SJCRH30 (cell line): ENCODE data around the gene CDC42BPB. TPM values are rescaled to one million over a fixed set of nuclear protein-coding genes. Genes with fewer than 3 reads are reported as not detected.

ENCODE experiments used
- DNase-seq, 2 experiments: peaks; one replicate each; pipeline ENCODE4 v3.0.0-alpha.2; 2015 to 2020
- H3K27ac ChIP-seq: fragments of 250-450 bp; sonication (Bioruptor Pico); 2 replicates; pipeline ENCODE4 v1.5.1; 2020; ENCODE audit warnings: mild to moderate bottlenecking, moderate library complexity
- H3K27me3 ChIP-seq: fragments of 250-450 bp; sonication (Bioruptor Pico); 2 replicates; pipeline ENCODE4 v1.5.1; 2020; ENCODE audit warnings: mild to moderate bottlenecking, moderate library complexity
- H3K36me3 ChIP-seq: fragments of 250-450 bp; sonication (Bioruptor Pico); 2 replicates; pipeline ENCODE4 v1.5.1; 2020; ENCODE audit warnings: mild to moderate bottlenecking, moderate library complexity
- H3K4me1 ChIP-seq: fragments of 250-450 bp; sonication (Bioruptor Pico); 2 replicates; pipeline ENCODE4 v1.5.1; 2020; ENCODE audit warnings: mild to moderate bottlenecking, moderate library complexity
- H3K4me3 ChIP-seq: fragments of 250-450 bp; sonication (Bioruptor Pico); 2 replicates; pipeline ENCODE4 v1.5.1; 2020; ENCODE audit warnings: mild to moderate bottlenecking, moderate library complexity
- H3K9me3 ChIP-seq: fragments of 250-450 bp; sonication (Bioruptor Pico); replicated peaks from 2 replicates; pipeline ENCODE4 v1.5.1; 2020; ENCODE audit warnings: mild to moderate bottlenecking, moderate library complexity
- total RNA-seq: library from RNA; depleted of rRNA; stranded (reverse); fragments of >200 nt; shearing (Covaris generic); gene quantifications from 2 replicates; pipeline ENCODE4 v1.2.3, GENCODE V29; 2014

The CDC42BPB gene
- total RNA-seq, 1 experiment from 2014 or later = 43.4 TPM

DNA sequence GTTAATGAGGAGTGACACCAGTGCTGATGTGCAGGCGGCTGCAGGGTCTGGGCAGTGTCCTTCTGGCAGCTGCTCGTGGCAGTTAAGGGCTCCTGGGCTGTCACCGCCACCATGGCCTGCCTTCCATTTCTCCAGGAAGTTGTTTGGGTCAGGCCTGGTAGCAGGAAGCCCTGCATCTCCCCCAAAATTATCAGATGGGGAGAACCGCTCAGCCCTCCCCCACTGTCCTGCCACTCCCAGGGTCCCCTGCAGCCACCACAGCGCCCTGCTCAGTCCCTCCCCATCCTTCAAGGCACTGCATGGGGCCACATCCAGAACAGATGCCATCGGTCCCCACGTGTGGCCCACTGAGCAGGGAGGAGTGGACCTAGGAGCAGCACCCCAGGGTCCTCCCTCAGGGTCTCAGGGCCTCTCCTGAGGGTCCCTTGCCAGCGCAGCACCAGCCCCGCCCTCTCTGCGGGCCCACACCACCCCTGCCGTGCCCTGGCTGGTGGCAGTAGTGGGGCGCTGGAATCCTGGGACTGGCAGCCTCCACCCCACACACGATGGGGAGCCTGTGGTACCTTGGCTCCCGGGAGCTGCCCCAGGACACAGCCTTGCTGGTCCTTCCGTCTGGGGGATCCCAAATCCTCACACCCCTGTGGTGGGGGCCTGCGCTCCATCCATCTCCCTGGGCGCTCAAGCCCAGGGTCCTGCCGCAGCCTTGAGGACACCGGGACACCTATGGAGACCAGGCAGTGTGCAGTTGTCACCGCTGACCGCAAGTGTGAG, 145.2 kb downstream of the CDC42BPB start:
- H3K36me3 ChIP-seq = no peaks in the 10 kb centered on the region
- no peaks in the 10 kb centered on the region for H3K27me3 ChIP-seq
- no peak overlapping the region for H3K27ac ChIP-seq
- no peak overlapping the region for H3K4me3 ChIP-seq
- no peak for DNase-seq
- H3K4me1 ChIP-seq = no peaks in the 10 kb centered on the region
- H3K9me3 ChIP-seq = no peaks in the 10 kb centered on the region

- Histone ChIP-seq H3K27ac (no peak overlapping the region), H3K27me3 (no peaks in the 10 kb centered on the region), H3K36me3 (no peaks in the 10 kb centered on the region), H3K4me3 (no peak overlapping the region), H3K4me1 (no peaks in the 10 kb centered on the region), H3K9me3 (no peaks in the 10 kb centered on the region)
- no peak for DNase-seq
These were observed 145.8 kb downstream of the CDC42BPB start for GRCh38 chr14:102911541-102911951.

DNA sequence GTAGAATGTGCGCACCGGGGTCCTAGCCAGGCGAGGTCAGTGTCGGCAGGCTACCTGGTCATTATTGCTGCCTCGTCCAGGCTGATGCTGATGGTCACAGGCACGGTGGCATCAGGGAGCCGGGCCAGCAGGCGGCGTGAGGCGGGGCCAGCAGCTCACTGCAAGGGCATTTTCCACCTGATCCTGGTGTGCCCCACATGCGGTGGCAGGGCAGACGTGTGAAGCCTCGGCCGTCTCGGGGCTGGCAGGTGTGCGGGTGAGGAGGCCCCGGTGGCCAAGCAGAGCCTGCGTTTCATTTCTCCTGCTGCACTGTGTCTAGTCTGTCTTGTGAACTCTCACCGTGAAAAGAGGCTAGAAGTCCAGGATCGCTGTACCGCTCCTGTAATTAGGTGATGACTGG, 146.9 kb downstream of the CDC42BPB start:
- H3K9me3 ChIP-seq = no peaks in the 10 kb centered on the region
- H3K4me1 ChIP-seq = no peaks in the 10 kb centered on the region
- no peak for DNase-seq
- no peaks in the 10 kb centered on the region for H3K27me3 ChIP-seq
- H3K27ac ChIP-seq = no peak overlapping the region
- H3K36me3 ChIP-seq = peaks cover 2% of the 10 kb centered on the region; the same call in 1 of the 2 replicates
- H3K4me3 ChIP-seq = no peak overlapping the region

GRCh38 chr14:102909911-102910310, 147.4 kb downstream of the CDC42BPB start:
- Histone ChIP-seq H3K36me3 (peaks cover 2% of the 10 kb centered on the region; the same call in 1 of the 2 replicates), H3K27ac (no peak overlapping the region), H3K9me3 (no peaks in the 10 kb centered on the region), H3K27me3 (no peaks in the 10 kb centered on the region), H3K4me1 (no peaks in the 10 kb centered on the region), H3K4me3 (no peak overlapping the region)
- no peak for DNase-seq

- Histone ChIP-seq H3K27me3 (no peaks in the 10 kb centered on the region), H3K27ac (no peak overlapping the region), H3K4me3 (no peak overlapping the region), H3K9me3 (no peaks in the 10 kb centered on the region), H3K4me1 (no peaks in the 10 kb centered on the region), H3K36me3 (peaks cover 2% of the 10 kb centered on the region; the same call in 1 of the 2 replicates)
- DNase-seq = no peak
These were observed 147.9 kb downstream of the CDC42BPB start for GRCh38 chr14:102909462-102909861.

GRCh38 chr14:102908766-102909455, 148.4 kb downstream of the CDC42BPB start:
- no peaks in the 10 kb centered on the region for H3K27me3 ChIP-seq
- H3K27ac ChIP-seq = no peak overlapping the region
- no peak for DNase-seq
- peaks cover 2% of the 10 kb centered on the region; the same call in 1 of the 2 replicates for H3K36me3 ChIP-seq
- H3K9me3 ChIP-seq = no peaks in the 10 kb centered on the region
- no peak overlapping the region for H3K4me3 ChIP-seq
- H3K4me1 ChIP-seq = no peaks in the 10 kb centered on the region

DNA sequence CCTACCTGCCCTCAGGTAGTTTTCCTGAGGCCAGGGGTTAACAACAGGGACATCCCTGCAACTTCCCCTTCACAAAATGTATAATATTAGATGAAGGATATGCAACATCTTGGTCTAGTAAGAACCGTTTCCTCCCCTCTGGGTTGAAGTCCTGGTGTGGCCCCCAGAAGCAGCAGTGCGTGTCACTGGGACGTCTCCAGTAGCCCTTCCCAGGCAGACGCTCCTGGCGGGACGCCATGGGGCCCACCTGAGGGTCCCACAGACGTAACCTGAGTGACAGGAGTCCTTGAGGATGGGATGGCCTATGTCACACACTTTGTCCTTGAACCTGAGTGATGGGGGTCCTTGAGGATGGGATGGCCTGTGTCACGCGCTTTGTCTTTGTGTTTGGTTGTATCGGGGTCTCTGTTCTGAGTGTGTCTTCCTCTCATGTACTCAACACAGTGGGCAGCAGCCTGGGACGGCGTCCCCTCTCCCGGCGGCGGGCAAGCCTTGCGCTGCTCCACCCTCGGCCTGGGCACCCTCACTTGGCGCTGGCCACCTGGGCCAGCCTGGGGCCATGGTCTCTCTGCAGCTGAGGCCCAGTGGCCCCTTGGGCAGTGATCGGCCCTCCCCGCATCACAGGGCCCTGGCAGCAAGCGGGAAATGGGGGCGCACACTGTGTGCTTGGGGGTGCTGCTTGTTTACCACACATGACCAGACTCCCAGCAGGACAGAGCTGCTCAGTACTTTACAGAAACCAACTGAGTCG, 149.2 kb downstream of the CDC42BPB start:
- no peaks in the 10 kb centered on the region for H3K9me3 ChIP-seq
- no peaks in the 10 kb centered on the region for H3K27me3 ChIP-seq
- H3K4me3 ChIP-seq = no peak overlapping the region
- no peak overlapping the region for H3K27ac ChIP-seq
- peaks cover 2% of the 10 kb centered on the region; the same call in 1 of the 2 replicates for H3K36me3 ChIP-seq
- no peaks in the 10 kb centered on the region for H3K4me1 ChIP-seq
- no peak for DNase-seq

DNA sequence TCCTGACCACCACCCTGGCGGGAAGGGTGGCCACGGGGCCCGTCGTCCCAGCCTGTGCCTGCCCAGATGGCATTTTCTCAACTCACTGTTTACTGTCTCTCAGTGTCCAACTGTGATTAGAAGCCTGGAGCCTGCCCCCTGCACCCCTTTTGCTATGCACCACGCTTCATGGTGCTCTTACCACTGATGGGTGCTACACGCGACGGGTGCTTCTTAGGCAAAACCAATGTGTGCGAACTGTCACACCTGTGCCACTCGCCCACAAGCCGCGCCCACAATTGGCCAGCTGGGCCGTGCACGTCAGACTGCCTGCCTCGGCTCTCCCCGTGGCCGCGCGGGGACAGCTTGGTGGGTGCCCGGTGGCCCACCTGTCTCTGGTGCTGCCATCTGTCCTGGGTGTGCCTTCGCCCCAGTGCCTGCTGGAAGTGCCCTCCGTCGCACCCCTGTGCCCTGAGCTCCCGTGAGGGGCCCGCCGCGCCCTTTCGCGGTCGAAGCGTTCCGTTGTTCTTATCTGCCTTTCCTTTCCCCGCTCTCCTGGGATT, 150.0 kb downstream of the CDC42BPB start:
- Histone ChIP-seq H3K27ac (no peak overlapping the region), H3K4me1 (no peaks in the 10 kb centered on the region), H3K4me3 (no peak overlapping the region), H3K27me3 (no peaks in the 10 kb centered on the region), H3K9me3 (no peaks in the 10 kb centered on the region), H3K36me3 (peaks cover 2% of the 10 kb centered on the region; the same call in 1 of the 2 replicates)
- DNase-seq = no peak

GRCh38 chr14:102906616-102907302, 150.6 kb downstream of the CDC42BPB start:
- H3K4me3 ChIP-seq = no peak overlapping the region
- no peaks in the 10 kb centered on the region for H3K9me3 ChIP-seq
- H3K27ac ChIP-seq = no peak overlapping the region
- DNase-seq = no peak
- no peaks in the 10 kb centered on the region for H3K4me1 ChIP-seq
- no peaks in the 10 kb centered on the region for H3K27me3 ChIP-seq
- peaks cover 2% of the 10 kb centered on the region; the same call in 1 of the 2 replicates for H3K36me3 ChIP-seq

DNA sequence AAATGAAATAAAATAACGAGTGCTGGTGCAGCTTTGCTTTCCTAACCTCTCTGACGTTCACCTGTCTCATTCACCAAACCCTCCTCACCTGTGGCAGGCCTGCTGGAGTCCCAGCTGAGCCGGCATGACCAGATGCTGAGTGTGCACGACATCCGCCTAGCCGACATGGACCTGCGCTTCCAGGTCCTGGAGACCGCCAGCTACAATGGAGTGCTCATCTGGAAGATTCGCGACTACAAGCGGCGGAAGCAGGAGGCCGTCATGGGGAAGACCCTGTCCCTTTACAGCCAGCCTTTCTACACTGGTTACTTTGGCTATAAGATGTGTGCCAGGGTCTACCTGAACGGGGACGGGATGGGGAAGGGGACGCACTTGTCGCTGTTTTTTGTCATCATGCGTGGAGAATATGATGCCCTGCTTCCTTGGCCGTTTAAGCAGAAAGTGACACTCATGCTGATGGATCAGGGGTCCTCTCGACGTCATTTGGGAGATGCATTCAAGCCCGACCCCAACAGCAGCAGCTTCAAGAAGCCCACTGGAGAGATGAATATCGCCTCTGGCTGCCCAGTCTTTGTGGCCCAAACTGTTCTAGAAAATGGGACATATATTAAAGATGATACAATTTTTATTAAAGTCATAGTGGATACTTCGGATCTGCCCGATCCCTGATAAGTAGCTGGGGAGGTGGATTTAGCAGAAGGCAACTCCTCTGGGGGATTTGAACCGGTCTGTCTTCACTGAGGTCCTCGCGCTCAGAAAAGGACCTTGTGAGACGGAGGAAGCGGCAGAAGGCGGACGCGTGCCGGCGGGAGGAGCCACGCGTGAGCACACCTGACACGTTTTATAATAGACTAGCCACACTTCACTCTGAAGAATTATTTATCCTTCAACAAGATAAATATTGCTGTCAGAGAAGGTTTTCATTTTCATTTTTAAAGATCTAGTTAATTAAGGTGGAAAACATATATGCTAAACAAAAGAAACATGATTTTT, 151.9 kb downstream of the CDC42BPB start:
- DNase-seq = no peak
- H3K27ac ChIP-seq = no peak overlapping the region
- H3K4me1 ChIP-seq = no peaks in the 10 kb centered on the region
- no peak overlapping the region for H3K4me3 ChIP-seq
- H3K9me3 ChIP-seq = no peaks in the 10 kb centered on the region
- H3K36me3 ChIP-seq = peaks cover 2% of the 10 kb centered on the region; the same call in 1 of the 2 replicates
- no peaks in the 10 kb centered on the region for H3K27me3 ChIP-seq

- no peak overlapping the region for H3K27ac ChIP-seq
- no peaks in the 10 kb centered on the region for H3K4me1 ChIP-seq
- no peaks in the 10 kb centered on the region for H3K9me3 ChIP-seq
- DNase-seq = no peak
- peaks cover 2% of the 10 kb centered on the region; the same call in 1 of the 2 replicates for H3K36me3 ChIP-seq
- no peak overlapping the region for H3K4me3 ChIP-seq
- no peaks in the 10 kb centered on the region for H3K27me3 ChIP-seq
These were observed 153.3 kb downstream of the CDC42BPB start for GRCh38 chr14:102903889-102904512.

DNA sequence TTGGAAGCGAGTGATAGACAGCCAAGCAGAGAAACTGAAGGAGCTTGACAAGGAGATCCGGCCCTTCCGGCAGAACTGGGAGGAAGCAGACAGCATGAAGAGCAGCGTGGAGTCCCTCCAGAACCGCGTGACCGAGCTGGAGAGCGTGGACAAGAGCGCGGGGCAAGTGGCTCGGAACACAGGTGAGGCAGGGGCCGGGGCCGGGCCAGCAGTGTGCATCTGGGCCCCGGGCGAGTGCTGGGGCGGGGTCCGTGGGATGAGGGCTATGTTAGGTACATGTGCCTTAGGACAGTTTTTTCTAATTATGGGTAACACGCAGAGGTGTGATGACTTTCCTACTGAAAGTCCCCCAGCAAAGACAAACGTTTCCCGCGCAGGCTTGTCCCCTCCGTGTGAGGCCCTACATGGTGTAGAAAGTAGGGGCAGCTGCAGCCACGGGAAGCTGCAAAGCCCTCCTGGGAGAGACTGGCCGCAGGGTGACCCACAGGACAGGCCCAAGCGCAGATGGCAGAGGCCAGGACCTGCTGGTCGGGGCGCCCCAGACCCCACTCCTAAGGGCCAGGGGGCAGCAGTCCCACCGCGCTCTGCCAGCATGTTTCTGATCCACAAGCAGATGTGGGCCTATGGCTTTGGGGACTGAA, 154.0 kb downstream of the CDC42BPB start:
- Histone ChIP-seq H3K27me3 (no peaks in the 10 kb centered on the region), H3K36me3 (peaks cover 2% of the 10 kb centered on the region; the same call in 1 of the 2 replicates), H3K27ac (no peak overlapping the region), H3K4me1 (no peaks in the 10 kb centered on the region), H3K9me3 (no peaks in the 10 kb centered on the region), H3K4me3 (no peak overlapping the region)
- no peak for DNase-seq
